CD4-positive, alpha-beta T cell (primary cell): Measurements from ENCODE around the gene PRR16. TPM values are rescaled to one million over a fixed set of nuclear protein-coding genes. Genes with fewer than 3 reads are reported as not detected.

Experiments used
- ATAC-seq: fragments of 200-7000 bp; cut with Tn5 transposase; one replicate; pipeline ENCODE4 v1.10.0; 2022; ENCODE audit warnings: mild to moderate bottlenecking; ENCODE audit not compliant: poor library complexity
- CTCF ChIA-PET: fragments of 350-600 bp; sonication (Branson Sonifier 250); formaldehyde crosslinking; loops from one replicate; lab custom pipeline; 2021; ENCODE audit warnings: antibody characterized with exemption, inconsistent platforms; lab: Charles Lee
- POLR2A ChIA-PET: fragments of 350-600 bp; sonication (Branson Sonifier 250); formaldehyde crosslinking; loops from one replicate; lab custom pipeline; 2021; ENCODE audit warnings: antibody characterized with exemption, inconsistent platforms; lab: Charles Lee
- DNase-seq, 14 experiments: peaks; one replicate each; pipeline ENCODE4 v3.0.0-alpha.2; 2013 to 2020; ENCODE audit warnings: mixed read lengths in 2 of 14
- H3K27ac ChIP-seq, 2 donors: one replicate each; pipeline versions ENCODE4 v1.5.1 to v1.7.0; 2013; ENCODE audit warnings: low read length in 2 of 2, low read depth in 1 of 2, mild to moderate bottlenecking in 1 of 2
- H3K27me3 ChIP-seq, 2 experiments: 1 replicate in 1 of 2; 2 replicates in 1 of 2; pipeline versions ENCODE4 v1.6.1 to v1.7.0; 2013; ENCODE audit warnings: low read length in 2 of 2, control low read depth in 1 of 2, mild to moderate bottlenecking in 1 of 2, moderate library complexity in 1 of 2; ENCODE audit not compliant: insufficient read depth in 2 of 2, control insufficient read depth in 1 of 2
- H3K36me3 ChIP-seq: one replicate; pipeline ENCODE4 v1.6.1; 2013; ENCODE audit warnings: low read length, control low read depth; ENCODE audit not compliant: insufficient read depth
- H3K4me1 ChIP-seq: one replicate; pipeline ENCODE4 v1.6.1; 2013; ENCODE audit warnings: low read length, control low read depth; ENCODE audit not compliant: insufficient read depth
- H3K4me3 ChIP-seq: one replicate; pipeline ENCODE4 v1.5.1; 2013; ENCODE audit warnings: mild to moderate bottlenecking, low read length, moderate library complexity
- H3K9me3 ChIP-seq, 2 experiments: 1 replicate in 1 of 2; 2 replicates in 1 of 2; pipeline versions ENCODE4 v1.6.1 to v1.7.0; 2013; ENCODE audit warnings: low read length in 2 of 2, mild to moderate bottlenecking in 2 of 2, control low read depth in 1 of 2, moderate library complexity in 1 of 2; ENCODE audit not compliant: control insufficient read depth in 1 of 2, insufficient read depth in 1 of 2
- H3K27ac Mint-ChIP-seq: one replicate; pipeline ENCODE4 v1.8.0; 2020; ENCODE audit warnings: mixed read lengths
- H3K27me3 Mint-ChIP-seq: one replicate; pipeline ENCODE4 v1.8.0; 2021; ENCODE audit warnings: mixed read lengths
- H3K36me3 Mint-ChIP-seq: one replicate; pipeline ENCODE4 v1.8.0; 2021; ENCODE audit warnings: low read depth, mixed read lengths
- H3K4me1 Mint-ChIP-seq: one replicate; pipeline ENCODE4 v1.8.0; 2021; ENCODE audit warnings: low read depth, mixed read lengths
- H3K4me3 Mint-ChIP-seq: one replicate; pipeline ENCODE4 v1.8.0; 2020; ENCODE audit warnings: mild to moderate bottlenecking, mixed read lengths
- H3K9me3 Mint-ChIP-seq: one replicate; pipeline ENCODE4 v1.8.0; 2020; ENCODE audit warnings: mixed read lengths
- intact Hi-C, 2 experiments: fragments of 100-400 bp; cut with DNase I in 1 of 2; cut with micrococcal nuclease in 1 of 2; formaldehyde crosslinking; loops; one replicate each; pipeline versions ENCODE4 v1.15.1 to v1.9.0; 2023 to 2025; cut with DNase I, micrococcal nuclease
- total RNA-seq, 174 experiments: library from RNA in 2 of 174; stranded (reverse) in 2 of 174; gene quantifications; one replicate each; pipeline ENCODE4 v1.2.3 and lab custom pipeline; 2021 to 2026
- TF ChIP-seq, protein P1 (sequence below): fragments of 200-600 bp; IDR thresholded peaks from one replicate; pipeline ENCODE4 v1.8.0; 2022; ENCODE audit warnings: antibody characterized with exemption, mild to moderate bottlenecking

The PRR16 gene
- total RNA-seq, 2 experiments from 2014 or later = not detected

DNA sequence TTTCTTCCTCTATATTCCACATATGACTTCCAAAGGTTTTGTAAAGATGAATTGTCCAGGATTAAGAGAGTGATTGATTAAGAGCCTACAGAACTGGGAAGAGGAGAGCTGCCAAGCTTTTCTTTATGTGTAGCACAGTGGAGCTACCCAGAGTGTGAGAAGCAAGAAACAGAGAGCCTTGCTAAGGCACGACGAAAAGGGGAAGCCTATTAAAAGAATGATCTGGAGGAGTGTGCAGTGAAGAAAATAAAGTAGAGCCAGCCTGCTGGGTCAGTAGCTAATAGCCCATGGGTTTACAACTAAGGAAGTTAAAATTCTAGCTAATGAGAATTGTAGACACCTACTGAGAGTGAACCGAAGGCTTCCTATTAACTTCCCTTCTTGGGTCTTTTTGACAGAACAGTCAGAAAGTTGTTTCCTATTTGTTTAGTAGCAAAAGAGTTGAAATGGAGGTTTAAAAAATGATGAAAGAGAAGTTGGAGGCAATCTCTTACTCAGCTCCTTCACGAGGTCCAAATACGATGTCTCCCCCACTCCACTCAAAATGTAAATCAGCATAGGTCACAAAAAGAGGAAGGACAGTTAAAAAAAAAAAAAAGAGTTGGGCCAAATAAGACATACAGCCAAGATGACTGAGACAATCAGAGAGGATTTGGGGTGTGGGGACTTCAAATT lies 957 bp upstream of the PRR16 start:
- no peak for ATAC-seq
- Histone ChIP-seq H3K9me3 (peaks cover 0 to 15% of the 10 kb centered on the region in 2 experiments), H3K27ac (no peak overlapping the region), H3K4me3 (no peak overlapping the region), H3K36me3 (no peaks in the 10 kb centered on the region), H3K4me1 (peaks cover 7% of the 10 kb centered on the region), H3K27me3 (peaks cover 19 to 27% of the 10 kb centered on the region in 2 experiments)
- H3K4me1 Mint-ChIP-seq = peaks cover 17% of the 10 kb centered on the region
- peak in 2 of 14 experiments; percentile 20 to 33 for DNase-seq
- CTCF ChIA-PET = interaction anchor here (0.6 kb wide), 1 partner anchor 9 kb away, joined by 3 read pairs; no protein-coding TSS in a partner anchor
- intact Hi-C loops = no loop called here
- H3K36me3 Mint-ChIP-seq = no peaks in the 10 kb centered on the region
- H3K27me3 Mint-ChIP-seq = peaks cover 47% of the 10 kb centered on the region
- TF ChIP-seq, protein P1, sequence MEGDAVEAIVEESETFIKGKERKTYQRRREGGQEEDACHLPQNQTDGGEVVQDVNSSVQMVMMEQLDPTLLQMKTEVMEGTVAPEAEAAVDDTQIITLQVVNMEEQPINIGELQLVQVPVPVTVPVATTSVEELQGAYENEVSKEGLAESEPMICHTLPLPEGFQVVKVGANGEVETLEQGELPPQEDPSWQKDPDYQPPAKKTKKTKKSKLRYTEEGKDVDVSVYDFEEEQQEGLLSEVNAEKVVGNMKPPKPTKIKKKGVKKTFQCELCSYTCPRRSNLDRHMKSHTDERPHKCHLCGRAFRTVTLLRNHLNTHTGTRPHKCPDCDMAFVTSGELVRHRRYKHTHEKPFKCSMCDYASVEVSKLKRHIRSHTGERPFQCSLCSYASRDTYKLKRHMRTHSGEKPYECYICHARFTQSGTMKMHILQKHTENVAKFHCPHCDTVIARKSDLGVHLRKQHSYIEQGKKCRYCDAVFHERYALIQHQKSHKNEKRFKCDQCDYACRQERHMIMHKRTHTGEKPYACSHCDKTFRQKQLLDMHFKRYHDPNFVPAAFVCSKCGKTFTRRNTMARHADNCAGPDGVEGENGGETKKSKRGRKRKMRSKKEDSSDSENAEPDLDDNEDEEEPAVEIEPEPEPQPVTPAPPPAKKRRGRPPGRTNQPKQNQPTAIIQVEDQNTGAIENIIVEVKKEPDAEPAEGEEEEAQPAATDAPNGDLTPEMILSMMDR = no peak
- POLR2A ChIA-PET = no interaction called here
- H3K27ac Mint-ChIP-seq = no peak overlapping the region
- H3K4me3 Mint-ChIP-seq = no peak overlapping the region
- no peaks in the 10 kb centered on the region for H3K9me3 Mint-ChIP-seq

DNA sequence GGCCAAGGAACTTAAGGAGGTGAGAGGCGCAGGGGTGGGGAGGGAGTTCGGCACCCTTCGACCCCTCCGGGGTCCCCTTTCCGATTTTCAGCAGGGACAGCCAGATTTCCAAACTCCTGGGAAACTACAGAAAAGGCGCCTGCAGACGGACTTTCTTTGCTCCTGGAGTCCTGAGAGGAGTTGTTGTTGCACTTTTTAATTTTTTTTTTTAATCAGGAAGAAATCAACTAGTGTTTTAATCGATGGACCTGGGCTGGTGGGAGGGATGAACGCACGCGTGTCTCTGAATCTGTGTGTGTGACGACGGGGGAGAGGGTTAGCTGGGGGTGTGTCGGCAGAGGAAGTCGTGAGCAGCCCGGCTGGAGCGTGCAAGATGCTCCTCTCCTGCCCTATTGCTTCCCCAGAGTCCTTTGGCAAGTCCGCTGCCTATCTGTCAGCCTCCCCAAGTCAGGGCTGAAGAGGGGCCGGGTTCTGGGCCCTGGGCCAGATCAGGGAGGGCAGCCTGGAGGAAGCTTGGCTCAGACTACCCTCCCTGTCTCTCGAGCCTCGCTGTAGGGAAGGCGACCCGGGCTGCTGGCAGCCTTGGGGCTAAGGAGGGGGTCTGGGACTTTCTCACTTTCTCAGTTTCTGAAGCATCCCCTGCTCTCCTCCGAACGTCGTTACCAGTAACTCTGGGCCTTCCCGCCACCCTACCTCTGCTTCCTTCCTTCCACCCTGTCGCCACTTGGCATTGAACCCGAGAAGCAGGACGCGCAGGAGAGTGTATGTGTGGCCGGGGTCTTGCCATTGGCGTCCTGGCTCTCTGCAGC lies 731 bp downstream of the PRR16 start:
- Histone ChIP-seq H3K9me3 (peaks cover 0 to 15% of the 10 kb centered on the region in 2 experiments), H3K4me1 (peaks cover 7% of the 10 kb centered on the region), H3K4me3 (peak overlapping the region; percentile 20), H3K27me3 (peaks cover 19 to 27% of the 10 kb centered on the region in 2 experiments), H3K36me3 (no peaks in the 10 kb centered on the region), H3K27ac (no peak overlapping the region)
- DNase-seq (peak in 2 of 14 experiments; percentile 25 to 32), ATAC-seq (no peak)
- Mint-ChIP-seq H3K27me3 (peaks cover 47% of the 10 kb centered on the region), H3K9me3 (no peaks in the 10 kb centered on the region), H3K4me1 (peaks cover 17% of the 10 kb centered on the region), H3K4me3 (peak overlapping the region; percentile 34), H3K36me3 (no peaks in the 10 kb centered on the region), H3K27ac (no peak overlapping the region)
- ChIA-PET POLR2A (no interaction called here), CTCF (no interaction called here)
- intact Hi-C loops = no loop called here
- TF ChIP-seq, protein P1 = no peak

DNA sequence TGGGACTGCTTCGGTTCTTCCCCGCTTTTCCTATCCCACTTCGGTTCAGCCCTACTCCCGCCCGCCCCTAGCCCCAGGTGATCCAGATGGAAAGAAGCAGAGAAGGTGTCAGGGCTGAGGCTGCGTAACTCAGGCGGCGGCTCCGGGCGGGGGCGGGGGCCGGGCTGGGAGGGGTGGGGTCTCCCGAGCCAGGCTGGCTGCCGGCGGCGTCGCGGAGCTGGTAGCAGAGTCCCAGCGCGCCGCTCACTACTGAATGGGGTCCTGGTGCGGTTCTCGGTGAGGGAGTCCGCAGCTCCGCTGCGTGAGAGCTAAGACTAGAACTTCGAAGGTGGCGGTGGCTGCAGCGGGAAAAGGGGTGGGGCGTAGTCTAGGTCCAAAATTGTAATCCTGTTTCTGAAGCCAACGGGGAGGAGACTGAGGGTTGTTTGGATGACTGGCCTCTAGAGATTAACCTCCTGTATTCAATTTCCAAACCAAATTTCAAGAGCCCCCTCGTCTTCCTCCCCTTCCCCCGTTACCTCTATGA lies 1.4 kb downstream of the PRR16 start:
- DNase-seq (no peak), ATAC-seq (no peak)
- Mint-ChIP-seq H3K27ac (no peak overlapping the region), H3K27me3 (peaks cover 47% of the 10 kb centered on the region), H3K36me3 (no peaks in the 10 kb centered on the region), H3K4me1 (peaks cover 17% of the 10 kb centered on the region), H3K4me3 (no peak overlapping the region), H3K9me3 (no peaks in the 10 kb centered on the region)
- H3K4me1 ChIP-seq = peaks cover 7% of the 10 kb centered on the region
- intact Hi-C loops = no loop called here
- no peak overlapping the region for H3K4me3 ChIP-seq
- TF ChIP-seq, protein P1 = no peak
- no peak overlapping the region for H3K27ac ChIP-seq
- H3K36me3 ChIP-seq = no peaks in the 10 kb centered on the region
- ChIA-PET CTCF (no interaction called here), POLR2A (no interaction called here)
- H3K27me3 ChIP-seq = peaks cover 19 to 27% of the 10 kb centered on the region in 2 experiments
- H3K9me3 ChIP-seq = peaks cover 0 to 15% of the 10 kb centered on the region in 2 experiments
